Esophagus squamous epithelium (tissue), 4 donors: ENCODE data around the gene FAM227B.

ENCODE experiments used
- POLR2A ChIP-seq, 4 donors: fragments of 450-650 bp; IDR thresholded peaks; one replicate each; pipeline ENCODE4 v1.6.1; 2017; ENCODE audit warnings: antibody characterized with exemption in 4 of 4, mild to moderate bottlenecking in 4 of 4, moderate library complexity in 3 of 4
- TF ChIP-seq, protein P1 (sequence below), 6 experiments: fragments of 450-650 bp in 4 of 6; fragments of 200-600 bp in 2 of 6; sonication (generic) in 2 of 6; IDR thresholded peaks; one replicate each; pipeline ENCODE4 v1.5.1; 2016 to 2019; ENCODE audit warnings: antibody characterized with exemption in 6 of 6, mild to moderate bottlenecking in 4 of 6, moderate library complexity in 4 of 6

DNA sequence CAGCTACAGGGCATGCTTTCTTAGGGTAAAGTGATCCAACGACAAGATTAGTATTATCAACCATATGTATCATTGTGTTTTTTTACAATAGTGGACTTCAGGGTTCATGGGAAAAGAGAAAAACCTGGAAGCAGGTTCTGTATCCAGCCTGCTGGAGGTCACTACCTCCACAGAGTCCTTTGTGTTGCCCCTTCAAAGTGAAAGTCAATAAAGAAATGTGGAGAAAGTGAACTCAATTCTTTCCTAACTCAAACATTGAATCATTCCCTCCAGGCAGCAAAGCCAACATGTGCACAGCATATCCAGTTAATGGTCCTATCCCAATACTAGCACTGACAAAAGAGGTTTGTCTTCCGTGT is 152.2 kb downstream of the FAM227B start:
- TF ChIP-seq, protein P1, sequence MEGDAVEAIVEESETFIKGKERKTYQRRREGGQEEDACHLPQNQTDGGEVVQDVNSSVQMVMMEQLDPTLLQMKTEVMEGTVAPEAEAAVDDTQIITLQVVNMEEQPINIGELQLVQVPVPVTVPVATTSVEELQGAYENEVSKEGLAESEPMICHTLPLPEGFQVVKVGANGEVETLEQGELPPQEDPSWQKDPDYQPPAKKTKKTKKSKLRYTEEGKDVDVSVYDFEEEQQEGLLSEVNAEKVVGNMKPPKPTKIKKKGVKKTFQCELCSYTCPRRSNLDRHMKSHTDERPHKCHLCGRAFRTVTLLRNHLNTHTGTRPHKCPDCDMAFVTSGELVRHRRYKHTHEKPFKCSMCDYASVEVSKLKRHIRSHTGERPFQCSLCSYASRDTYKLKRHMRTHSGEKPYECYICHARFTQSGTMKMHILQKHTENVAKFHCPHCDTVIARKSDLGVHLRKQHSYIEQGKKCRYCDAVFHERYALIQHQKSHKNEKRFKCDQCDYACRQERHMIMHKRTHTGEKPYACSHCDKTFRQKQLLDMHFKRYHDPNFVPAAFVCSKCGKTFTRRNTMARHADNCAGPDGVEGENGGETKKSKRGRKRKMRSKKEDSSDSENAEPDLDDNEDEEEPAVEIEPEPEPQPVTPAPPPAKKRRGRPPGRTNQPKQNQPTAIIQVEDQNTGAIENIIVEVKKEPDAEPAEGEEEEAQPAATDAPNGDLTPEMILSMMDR (IDR thresholded peaks at IDR 0.05) = no peak
- no peak for TF ChIP-seq POLR2A (IDR thresholded peaks at IDR 0.05)
